Sigmoid colon (tissue), 3 donors: ENCODE results near the gene MYLK.

Experiments used
- CTCF ChIP-seq, 4 experiments: fragments of 450-650 bp in 3 of 4; fragments of 200-600 bp in 1 of 4; IDR thresholded peaks; one replicate each; pipeline ENCODE4 v1.5.1; 2016 to 2019; ENCODE audit warnings: antibody characterized with exemption in 4 of 4, mild to moderate bottlenecking in 3 of 4, moderate library complexity in 2 of 4
- POLR2A ChIP-seq, 2 donors: fragments of 450-650 bp; IDR thresholded peaks; one replicate each; pipeline ENCODE4 v1.6.1; 2016; ENCODE audit warnings: antibody characterized with exemption in 2 of 2, mild to moderate bottlenecking in 2 of 2, moderate library complexity in 2 of 2

DNA sequence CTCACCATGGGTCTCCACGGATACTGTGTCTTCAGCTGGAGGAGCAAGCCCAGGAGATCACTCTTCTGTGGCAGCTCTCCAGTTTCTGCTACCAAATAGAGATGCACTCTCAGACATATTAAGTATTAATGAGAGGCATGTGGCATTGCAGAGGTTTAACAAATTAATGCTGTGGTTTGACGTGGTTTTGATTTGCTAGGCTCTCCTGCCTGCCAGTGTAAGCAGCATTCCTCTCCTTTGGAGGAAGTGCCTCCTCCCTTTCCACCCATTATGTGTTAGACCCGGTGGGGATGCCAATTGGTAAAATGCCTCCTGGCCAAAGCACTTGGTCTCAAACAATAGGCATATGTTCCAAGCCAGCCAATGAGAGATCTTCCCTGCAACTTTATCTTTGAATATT lies 124.8 kb downstream of the MYLK start:
- TF ChIP-seq CTCF (IDR thresholded peaks at IDR 0.05) (no peak), POLR2A (IDR thresholded peaks at IDR 0.05) (no peak)
